H9 (cell line): ENCODE measurements around the gene FNIP1. TPM values are rescaled to one million over a fixed set of nuclear protein-coding genes. Genes with fewer than 3 reads are reported as not detected.

Experiments used
- DNase-seq: peaks from one replicate; pipeline ENCODE4 v3.0.0-alpha.2; 2017
- H2AFZ ChIP-seq: one replicate; pipeline ENCODE4 v1.6.1; 2013; ENCODE audit warnings: mild to moderate bottlenecking, low read length, control low read depth, moderate library complexity
- H2AK5ac ChIP-seq: 2 replicates; pipeline ENCODE4 v1.6.1; 2013; ENCODE audit warnings: low read length, control low read depth, mixed read lengths; ENCODE audit not compliant: insufficient read length
- H2BK120ac ChIP-seq: one replicate; pipeline ENCODE4 v1.6.1; 2013; ENCODE audit warnings: low read depth, mild to moderate bottlenecking, low read length, control low read depth, inconsistent platforms; ENCODE audit not compliant: poor library complexity, severe bottlenecking
- H2BK12ac ChIP-seq: 2 replicates; pipeline ENCODE4 v1.6.1; 2013; ENCODE audit warnings: low read length, control low read depth, mixed read lengths, low read depth; ENCODE audit not compliant: insufficient read length
- H2BK15ac ChIP-seq: 2 replicates; pipeline ENCODE4 v1.6.1; 2013; ENCODE audit warnings: low read depth, low read length, control low read depth
- H2BK20ac ChIP-seq: one replicate; pipeline ENCODE4 v1.6.1; 2013; ENCODE audit warnings: low read depth, mild to moderate bottlenecking, low read length, control low read depth, inconsistent platforms; ENCODE audit not compliant: poor library complexity, severe bottlenecking
- H2BK5ac ChIP-seq: 2 replicates; pipeline ENCODE4 v1.6.1; 2013; ENCODE audit warnings: low read length, control low read depth, mixed read lengths; ENCODE audit not compliant: insufficient read length
- H3K14ac ChIP-seq: 2 replicates; pipeline ENCODE4 v1.6.1; 2013; ENCODE audit warnings: low read length, control low read depth; ENCODE audit not compliant: insufficient read depth
- H3K18ac ChIP-seq: 2 replicates; pipeline ENCODE4 v1.6.1; 2013; ENCODE audit warnings: low read depth, mild to moderate bottlenecking, mixed read lengths, low read length, control low read depth; ENCODE audit not compliant: insufficient read length
- H3K23ac ChIP-seq: 2 replicates; pipeline ENCODE4 v1.6.1; 2013; ENCODE audit warnings: low read length, control low read depth, mixed read lengths, low read depth; ENCODE audit not compliant: insufficient read length
- H3K23me2 ChIP-seq: 2 replicates; pipeline ENCODE4 v1.6.1; 2013; ENCODE audit warnings: low read depth, mild to moderate bottlenecking, mixed read lengths, low read length, control low read depth; ENCODE audit not compliant: insufficient read length, poor library complexity, severe bottlenecking
- H3K27ac ChIP-seq: 2 replicates; pipeline ENCODE4 v1.5.1; 2013; ENCODE audit warnings: low read length, control low read depth, mixed read lengths, low read depth; ENCODE audit not compliant: insufficient read length
- H3K27me3 ChIP-seq: 2 replicates; pipeline ENCODE4 v1.6.1; 2013; ENCODE audit warnings: low read length, control low read depth, inconsistent platforms; ENCODE audit not compliant: insufficient read depth
- H3K4ac ChIP-seq: 2 replicates; pipeline ENCODE4 v1.6.1; 2013; ENCODE audit warnings: low read depth, mild to moderate bottlenecking, control low read depth, inconsistent platforms, low read length, moderate library complexity
- H3K4me1 ChIP-seq: 2 replicates; pipeline ENCODE4 v1.6.1; 2013; ENCODE audit warnings: low read length, control low read depth, inconsistent platforms; ENCODE audit not compliant: insufficient read depth
- H3K4me2 ChIP-seq: 2 replicates; pipeline ENCODE4 v1.6.1; 2013; ENCODE audit warnings: low read length, control low read depth, mixed read lengths; ENCODE audit not compliant: insufficient read length, insufficient read depth
- H3K56ac ChIP-seq: 2 replicates; pipeline ENCODE4 v1.6.1; 2013; ENCODE audit warnings: low read depth, mild to moderate bottlenecking, mixed read lengths, low read length, control low read depth; ENCODE audit not compliant: insufficient read length
- H3K79me1 ChIP-seq: 2 replicates; pipeline ENCODE4 v1.6.1; 2013; ENCODE audit warnings: low read depth, mild to moderate bottlenecking, moderate library complexity, low read length, control low read depth, inconsistent platforms; ENCODE audit not compliant: insufficient read depth, poor library complexity, severe bottlenecking
- H3K79me2 ChIP-seq: 2 replicates; pipeline ENCODE4 v1.6.1; 2013; ENCODE audit warnings: low read length, control low read depth, inconsistent platforms; ENCODE audit not compliant: insufficient read depth
- H3K9ac ChIP-seq: 2 replicates; pipeline ENCODE4 v1.6.1; 2013; ENCODE audit warnings: low read length, control low read depth, mixed read lengths; ENCODE audit not compliant: insufficient read length; ENCODE audit errors: extremely low read depth
- H3K9me3 ChIP-seq: one replicate; pipeline ENCODE4 v1.6.1; 2013; ENCODE audit warnings: low read depth, low read length, inconsistent platforms; ENCODE audit not compliant: control insufficient read depth
- H3T11ph ChIP-seq: one replicate; pipeline ENCODE4 v1.6.1; 2013; ENCODE audit warnings: mild to moderate bottlenecking, low read length, control low read depth, inconsistent platforms
- H4K20me1 ChIP-seq: one replicate; pipeline ENCODE4 v1.6.1; 2013; ENCODE audit not compliant: control insufficient read depth, insufficient read length, insufficient read depth
- H4K5ac ChIP-seq: 2 replicates; pipeline ENCODE4 v1.6.1; 2013; ENCODE audit warnings: low read depth, mild to moderate bottlenecking, mixed read lengths, low read length, control low read depth; ENCODE audit not compliant: insufficient read length
- H4K8ac ChIP-seq: replicated peaks from 2 replicates; pipeline ENCODE4 v1.6.1; 2013; ENCODE audit warnings: low read length, control low read depth, mixed read lengths, low read depth; ENCODE audit not compliant: insufficient read length
- H4K91ac ChIP-seq: 2 replicates; pipeline ENCODE4 v1.6.1; 2013; ENCODE audit warnings: low read depth, mild to moderate bottlenecking, moderate library complexity, mixed read lengths, low read length, control low read depth; ENCODE audit not compliant: insufficient read length
- H3K27ac Mint-ChIP-seq, 3 experiments: 2 replicates in 2 of 3; 3 replicates in 1 of 3; pipeline ENCODE4 v1.8.0; 2020 to 2021; ENCODE audit warnings: mixed read lengths in 3 of 3, mild to moderate bottlenecking in 1 of 3, moderate library complexity in 1 of 3
- H3K27me3 Mint-ChIP-seq: 2 replicates; pipeline ENCODE4 v1.8.0; 2021; ENCODE audit warnings: low read depth, mild to moderate bottlenecking, moderate library complexity, mixed read lengths
- H3K36me3 Mint-ChIP-seq, 3 experiments: 2 replicates in 2 of 3; 3 replicates in 1 of 3; pipeline ENCODE4 v1.8.0; 2020 to 2021; ENCODE audit warnings: low read depth in 3 of 3, mixed read lengths in 3 of 3; ENCODE audit not compliant: insufficient read depth in 1 of 3
- H3K4me1 Mint-ChIP-seq, 2 experiments: 2 replicates each; pipeline ENCODE4 v1.8.0; 2020; ENCODE audit warnings: mixed read lengths in 2 of 2
- H3K4me3 Mint-ChIP-seq, 2 experiments: 2 replicates in 1 of 2; 3 replicates in 1 of 2; pipeline ENCODE4 v1.8.0; 2020 to 2021; ENCODE audit warnings: mild to moderate bottlenecking in 2 of 2, mixed read lengths in 2 of 2, moderate library complexity in 1 of 2
- H3K9me3 Mint-ChIP-seq, 2 experiments: 2 replicates in 1 of 2; 3 replicates in 1 of 2; pipeline ENCODE4 v1.8.0; 2020; ENCODE audit warnings: mild to moderate bottlenecking in 2 of 2, mixed read lengths in 2 of 2, moderate library complexity in 1 of 2
- WGBS: extraction: QIAGEN DNeasy Blood & Tissue Kit; methylation state at CpG from one replicate; pipeline ENCODE4 v1.1.7; 2013; ENCODE audit warnings: missing lambda C conversion rate, low lambda C conversion rate, mixed read lengths; ENCODE audit not compliant: insufficient read length; ENCODE audit errors: extremely low coverage; 5-methylcytosine and 5-hydroxymethylcytosine counted together
- total RNA-seq: library from RNA; stranded (reverse); gene quantifications from 2 replicates; pipeline ENCODE4 v1.2.1, GENCODE V29; 2021
- TF ChIP-seq, protein P1 (sequence below): fragments of 200-600 bp; sonication (generic); conservative IDR thresholded peaks from 3 replicates; pipeline ENCODE4 v1.8.0; 2021; ENCODE audit warnings: antibody characterized with exemption, mild to moderate bottlenecking

The FNIP1 gene
- total RNA-seq, 1 experiment from 2014 or later: 13.4 TPM

GRCh38 chr5:131766689-131767088 is 30.1 kb downstream of the FNIP1 start:
- Histone ChIP-seq H3K4me1 (no peaks in the 10 kb centered on the region), H3K9me3 (no peaks in the 10 kb centered on the region), H3T11ph (no peak overlapping the region), H4K8ac (no peak overlapping the region), H4K20me1 (no peaks in the 10 kb centered on the region), H3K23me2 (no peaks in the 10 kb centered on the region), H3K56ac (no peak overlapping the region), H3K79me2 (peaks cover 5% of the 10 kb centered on the region; the same call in 1 of the 2 replicates), H4K91ac (no peak overlapping the region), H3K4me2 (no peak overlapping the region), H2AFZ (no peak overlapping the region), H3K18ac (no peak overlapping the region), H2BK15ac (no peak overlapping the region), H4K5ac (no peak overlapping the region), H2BK5ac (no peak overlapping the region), H2BK20ac (no peak overlapping the region), H3K4ac (no peak overlapping the region), H2AK5ac (no peak overlapping the region), H3K27me3 (no peaks in the 10 kb centered on the region), H3K23ac (no peak overlapping the region), H2BK12ac (no peak overlapping the region), H2BK120ac (no peak overlapping the region), H3K9ac (no peak overlapping the region), H3K79me1 (peaks cover 13% of the 10 kb centered on the region), H3K14ac (no peak overlapping the region), H3K27ac (no peak overlapping the region)
- peaks cover 0 to 8% of the 10 kb centered on the region in 2 experiments; a peak in 3 of 5 replicates for H3K9me3 Mint-ChIP-seq
- H3K27me3 Mint-ChIP-seq: no peaks in the 10 kb centered on the region
- H3K4me3 Mint-ChIP-seq: no peak overlapping the region
- H3K27ac Mint-ChIP-seq: no peak overlapping the region
- DNase-seq: no peak
- WGBS: no CpG with 5 or more reads among the region's 3 CpGs
- TF ChIP-seq, protein P1, sequence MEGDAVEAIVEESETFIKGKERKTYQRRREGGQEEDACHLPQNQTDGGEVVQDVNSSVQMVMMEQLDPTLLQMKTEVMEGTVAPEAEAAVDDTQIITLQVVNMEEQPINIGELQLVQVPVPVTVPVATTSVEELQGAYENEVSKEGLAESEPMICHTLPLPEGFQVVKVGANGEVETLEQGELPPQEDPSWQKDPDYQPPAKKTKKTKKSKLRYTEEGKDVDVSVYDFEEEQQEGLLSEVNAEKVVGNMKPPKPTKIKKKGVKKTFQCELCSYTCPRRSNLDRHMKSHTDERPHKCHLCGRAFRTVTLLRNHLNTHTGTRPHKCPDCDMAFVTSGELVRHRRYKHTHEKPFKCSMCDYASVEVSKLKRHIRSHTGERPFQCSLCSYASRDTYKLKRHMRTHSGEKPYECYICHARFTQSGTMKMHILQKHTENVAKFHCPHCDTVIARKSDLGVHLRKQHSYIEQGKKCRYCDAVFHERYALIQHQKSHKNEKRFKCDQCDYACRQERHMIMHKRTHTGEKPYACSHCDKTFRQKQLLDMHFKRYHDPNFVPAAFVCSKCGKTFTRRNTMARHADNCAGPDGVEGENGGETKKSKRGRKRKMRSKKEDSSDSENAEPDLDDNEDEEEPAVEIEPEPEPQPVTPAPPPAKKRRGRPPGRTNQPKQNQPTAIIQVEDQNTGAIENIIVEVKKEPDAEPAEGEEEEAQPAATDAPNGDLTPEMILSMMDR: no peak
- peaks cover 2 to 8% of the 10 kb centered on the region in 2 experiments; a peak in 2 of 4 replicates for H3K4me1 Mint-ChIP-seq
- H3K36me3 Mint-ChIP-seq: peaks cover 8 to 11% (median 10%) of the 10 kb centered on the region in 3 experiments; a peak in 6 of 7 replicates
